ENCODE measurements around the gene CLINT1. TPM values are rescaled to one million over a fixed set of nuclear protein-coding genes. Genes with fewer than 3 reads are reported as not detected.

CLINT1 gene
- total and polyA plus RNA-seq, 12 donors = 17.1 to 101 (median 64.7) TPM

GRCh38 chr5:157903117-157903450 is 44.1 kb upstream of the CLINT1 start:
- Histone ChIP-seq H3K4me3 (no peak overlapping the region), H3K27ac (no peak overlapping the region), H3K36me3 (replicated peaks in 1 of 2) (no peaks in the 10 kb centered on the region), H3K4me1 (replicated peaks in 1 of 2) (no peaks in the 10 kb centered on the region), H3K9me3 (replicated peaks in 1 of 3) (no peaks in the 10 kb centered on the region), H3K27me3 (no peaks in the 10 kb centered on the region)
- intact Hi-C loops (cut with DNase I) = no loop called here
- 76 to 87% (median 83%) methylated on average over 2 of the region's 2 CpGs for WGBS, 4 donors
- DNase-seq = no peak
- TF ChIP-seq CTCF (IDR thresholded peaks at IDR 0.05) = no peak
- TF ChIP-seq POLR2A (IDR thresholded peaks at IDR 0.05) = no peak

GRCh38 chr5:157902449-157903116 is 43.6 kb upstream of the CLINT1 start:
- TF ChIP-seq POLR2A (IDR thresholded peaks at IDR 0.05) (no peak), CTCF (IDR thresholded peaks at IDR 0.05) (no peak)

GRCh38 chr5:157900644-157901043 is 41.7 kb upstream of the CLINT1 start:
- no peaks in the 10 kb centered on the region for H3K27me3 ChIP-seq
- TF ChIP-seq CTCF (IDR thresholded peaks at IDR 0.05) = no peak
- TF ChIP-seq POLR2A (IDR thresholded peaks at IDR 0.05) = no peak
- 72 to 81% (median 78%) methylated on average over 4 of the region's 4 CpGs for WGBS, 4 donors
- DNase-seq = no peak
- intact Hi-C loops (cut with DNase I) = no loop called here
- no peaks in the 10 kb centered on the region for H3K9me3 ChIP-seq (replicated peaks in 1 of 3)
- H3K36me3 ChIP-seq (replicated peaks in 1 of 2) = no peaks in the 10 kb centered on the region
- H3K27ac ChIP-seq = no peak overlapping the region
- no peak overlapping the region for H3K4me3 ChIP-seq
- H3K4me1 ChIP-seq (replicated peaks in 1 of 2) = no peaks in the 10 kb centered on the region

More at GRCh38 chr5:157902449-157903116, 43.6 kb upstream of the CLINT1 start:
- DNase-seq = no peak
- H3K27me3 ChIP-seq = no peaks in the 10 kb centered on the region
- no peaks in the 10 kb centered on the region for H3K4me1 ChIP-seq (replicated peaks in 1 of 2)
- no peak overlapping the region for H3K4me3 ChIP-seq
- H3K27ac ChIP-seq = no peak overlapping the region
- intact Hi-C loops (cut with DNase I) = no loop called here
- H3K9me3 ChIP-seq (replicated peaks in 1 of 3) = no peaks in the 10 kb centered on the region
- H3K36me3 ChIP-seq (replicated peaks in 1 of 2) = no peaks in the 10 kb centered on the region
- WGBS, 4 donors = 66 to 70% (median 70%) methylated on average over 9 of the region's 9 CpGs

- intact Hi-C loops (cut with DNase I) = no loop called here
- Histone ChIP-seq H3K36me3 (replicated peaks in 1 of 2) (no peaks in the 10 kb centered on the region), H3K9me3 (replicated peaks in 1 of 3) (no peaks in the 10 kb centered on the region), H3K27ac (no peak overlapping the region), H3K27me3 (no peaks in the 10 kb centered on the region), H3K4me1 (replicated peaks in 1 of 2) (no peaks in the 10 kb centered on the region), H3K4me3 (no peak overlapping the region)
- TF ChIP-seq CTCF (IDR thresholded peaks at IDR 0.05) (no peak), POLR2A (IDR thresholded peaks at IDR 0.05) (no peak)
- DNase-seq = no peak
- 85 to 94% (median 89%) methylated on average over 4 of the region's 4 CpGs for WGBS, 4 donors
Observed at GRCh38 chr5:157893611-157894010, 34.7 kb upstream of the CLINT1 start.

All from adrenal gland (tissue), 12 donors.